ENCODE results near the gene RAB31.
"Not testable (repeated sequence)": the region's sequence is repeated elsewhere in the genome, so short reads cannot be mapped to it uniquely, and the experiment has no call there.

The RAB31 gene

DNA sequence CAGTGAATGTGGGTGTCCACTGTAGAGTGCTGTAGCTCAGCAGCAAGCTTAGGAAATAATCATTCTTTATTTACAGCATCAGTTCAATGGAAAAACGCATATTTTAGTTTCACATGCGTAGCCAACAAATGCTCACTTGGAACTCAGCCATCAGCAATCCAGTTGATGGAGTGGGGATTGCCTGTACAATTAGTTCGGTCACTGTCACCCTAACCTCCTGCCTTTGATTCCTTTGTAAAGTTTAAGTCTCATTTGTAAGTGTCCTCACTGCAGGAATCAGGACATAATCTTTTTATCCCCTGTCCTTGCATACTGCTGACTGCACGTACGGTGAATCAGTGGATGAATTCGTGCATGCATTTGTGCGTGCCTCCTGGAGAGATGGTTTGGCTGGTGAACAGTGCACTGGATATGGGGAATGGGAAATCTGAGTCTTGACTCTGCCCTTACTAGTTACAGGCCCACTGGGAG lies 55.9 kb downstream of the RAB31 start:
- no peak for DNase-seq

GRCh38 chr18:9765501-9765900 lies 57.4 kb downstream of the RAB31 start:
- no peak for DNase-seq

GRCh38 chr18:9766076-9766481 lies 58.0 kb downstream of the RAB31 start:
- peak; percentile 39 to 52 for DNase-seq

DNA sequence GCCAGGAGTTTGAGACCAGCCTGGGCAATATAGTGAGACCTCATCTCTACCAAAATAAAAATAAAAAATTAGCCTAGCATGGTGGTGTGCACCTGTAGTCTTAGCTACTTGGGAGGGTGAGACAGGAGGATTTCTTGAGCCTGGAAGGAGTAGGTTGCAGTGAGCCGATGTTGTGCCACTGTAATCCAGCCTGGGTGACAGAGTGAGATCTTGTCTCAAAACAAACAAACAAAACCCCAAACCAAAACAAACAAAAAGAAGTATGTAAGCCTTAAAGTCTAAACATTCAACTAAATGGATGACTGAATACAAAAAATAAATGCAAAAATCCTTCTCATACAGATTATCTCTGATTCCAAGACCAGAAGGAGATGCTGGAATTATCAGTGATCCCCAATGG lies 58.6 kb downstream of the RAB31 start:
- DNase-seq, result no peak

- not testable (repeated sequence) for DNase-seq
These were observed 60.1 kb downstream of the RAB31 start for GRCh38 chr18:9768071-9768691.

- not testable (repeated sequence) for DNase-seq
These were observed 62.0 kb downstream of the RAB31 start for GRCh38 chr18:9770111-9770510.

GRCh38 chr18:9771261-9771976 lies 63.3 kb downstream of the RAB31 start:
- peak; percentile 53 for DNase-seq

DNA sequence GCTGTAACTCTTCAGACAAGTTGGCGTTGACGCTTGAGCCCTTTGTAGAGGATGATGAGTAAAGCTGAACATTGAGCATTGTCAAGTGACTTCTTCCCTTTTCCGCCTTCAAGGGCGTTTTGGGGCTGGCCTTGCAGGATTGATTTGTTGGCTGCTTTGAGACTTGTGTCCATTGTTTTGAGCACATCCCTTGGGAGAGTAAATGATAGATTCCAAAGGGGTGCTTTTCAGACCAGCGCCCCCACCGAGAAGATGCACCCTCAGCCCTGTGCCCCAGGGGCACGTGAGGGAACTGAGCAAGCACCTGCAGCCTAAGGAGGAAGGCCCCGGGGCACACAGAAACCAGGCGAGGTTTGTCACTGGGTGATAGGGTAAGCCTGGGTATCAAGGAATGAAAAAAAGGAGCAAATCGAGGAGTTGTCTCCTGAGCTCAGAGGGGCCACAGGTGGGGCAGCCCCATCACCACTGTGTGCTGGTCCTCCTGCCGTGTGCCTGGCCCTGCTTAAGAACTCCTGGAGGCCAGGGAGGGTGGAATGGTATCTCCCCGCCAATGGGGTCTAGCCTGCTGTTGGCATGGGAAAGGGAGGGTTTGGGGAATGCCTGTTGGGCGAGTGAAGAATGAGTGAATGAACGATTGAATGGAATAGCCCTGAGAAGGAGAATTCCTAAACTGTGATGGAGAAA lies 64.0 kb downstream of the RAB31 start:
- no peak for DNase-seq

DNA sequence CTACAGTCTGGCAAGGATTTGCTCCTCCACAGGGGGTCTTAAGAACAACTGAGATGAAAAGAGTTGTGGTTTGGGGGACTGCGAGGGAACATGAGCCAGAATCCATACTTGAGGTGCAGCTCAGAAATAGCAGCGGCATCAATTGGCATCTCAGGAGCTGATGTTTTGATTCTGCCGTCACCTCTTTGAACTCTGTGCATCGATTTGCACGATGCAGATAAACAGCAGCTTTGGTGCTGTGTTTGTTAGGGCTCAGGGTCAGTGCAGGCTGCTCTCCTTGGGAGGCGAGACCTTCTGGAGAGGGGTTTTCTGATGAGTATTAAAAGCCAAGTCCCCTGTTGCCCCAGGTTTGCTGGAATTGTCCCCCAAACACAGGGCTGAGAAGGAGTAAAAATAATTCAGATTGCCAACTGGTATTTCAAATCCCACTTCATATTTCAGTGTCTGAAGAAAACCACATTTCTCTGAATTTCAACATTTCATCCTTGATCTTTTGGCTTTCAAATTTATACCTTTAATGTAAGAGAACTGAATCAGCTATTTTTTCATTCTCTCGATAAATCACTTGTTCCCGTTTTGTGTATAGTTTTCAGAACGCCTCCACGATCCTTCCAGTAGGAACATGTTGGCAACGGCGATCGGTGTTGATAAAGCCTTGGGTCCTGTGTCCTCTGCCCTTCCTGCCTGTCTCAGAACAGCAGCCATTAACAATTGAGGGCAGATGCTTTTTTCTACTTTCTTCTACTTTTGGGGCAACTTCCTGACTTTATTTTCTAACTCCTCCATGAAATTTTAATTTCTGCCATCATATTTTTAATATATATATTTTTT lies 65.0 kb downstream of the RAB31 start:
- no peak for DNase-seq

- DNase-seq, result no peak
These were observed 66.0 kb downstream of the RAB31 start for GRCh38 chr18:9774150-9774549.

DNA sequence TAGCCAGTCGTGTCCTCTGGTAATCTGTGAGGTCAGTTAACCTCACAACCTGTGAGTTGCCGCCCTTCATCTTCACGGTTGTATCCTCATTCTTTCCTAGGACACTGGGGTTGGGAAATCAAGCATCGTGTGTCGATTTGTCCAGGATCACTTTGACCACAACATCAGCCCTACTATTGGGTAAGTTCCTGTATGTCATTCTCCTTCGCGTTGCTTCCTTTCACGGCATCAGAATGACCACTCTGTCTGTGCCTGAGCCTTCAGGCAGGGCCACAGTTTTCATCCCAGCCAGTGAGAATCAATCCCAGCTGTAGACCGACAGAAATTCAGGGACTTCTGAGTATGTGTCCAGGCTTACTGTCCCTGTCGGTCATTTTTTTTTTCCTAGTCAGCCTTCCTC lies 67.1 kb downstream of the RAB31 start:
- peak; percentile 18 to 23 for DNase-seq

GRCh38 chr18:9779630-9780029 lies 71.5 kb downstream of the RAB31 start:
- DNase-seq, result no peak

DNA sequence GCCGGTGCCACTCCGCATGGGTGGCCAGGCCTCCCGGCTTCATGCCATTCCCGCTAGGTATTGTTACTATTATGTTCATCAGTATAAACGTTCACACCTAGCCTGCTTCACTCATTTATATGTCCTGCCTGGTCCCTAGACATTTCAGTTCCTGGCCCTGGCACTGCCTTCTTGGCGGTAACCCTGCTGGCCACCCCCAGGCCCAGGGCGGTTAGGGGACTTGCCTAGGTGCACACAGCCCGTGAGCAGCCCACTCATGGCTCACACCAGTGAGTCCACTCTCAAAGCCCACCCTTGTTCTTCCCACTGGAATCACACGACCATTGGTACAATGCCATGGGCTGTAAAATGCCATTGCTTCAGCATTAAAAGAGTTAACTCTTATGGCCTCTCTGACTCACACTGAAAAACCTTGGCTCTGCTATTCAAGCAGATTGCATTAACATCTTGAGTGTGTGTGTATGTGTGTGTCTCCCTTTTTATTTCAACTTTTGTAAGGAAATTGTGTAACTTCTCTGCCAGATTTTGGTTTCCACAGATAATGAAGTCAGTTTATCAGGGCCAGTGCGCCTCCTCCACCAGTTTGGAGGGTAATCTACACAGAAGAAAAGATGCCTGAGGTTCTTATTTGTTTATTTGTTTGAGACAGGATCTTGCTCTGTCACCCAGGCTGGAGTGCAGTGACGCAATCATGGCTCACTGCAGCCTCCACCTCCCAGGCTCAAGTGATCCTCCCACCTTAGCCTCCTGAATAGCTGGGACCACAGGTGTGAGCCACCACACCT lies 74.2 kb downstream of the RAB31 start:
- DNase-seq, result peak; percentile 89 to 96

GRCh38 chr18:9786631-9787030 lies 78.5 kb downstream of the RAB31 start:
- no peak for DNase-seq

- no peak for DNase-seq
These were observed 78.9 kb downstream of the RAB31 start for GRCh38 chr18:9787036-9787435.

DNA sequence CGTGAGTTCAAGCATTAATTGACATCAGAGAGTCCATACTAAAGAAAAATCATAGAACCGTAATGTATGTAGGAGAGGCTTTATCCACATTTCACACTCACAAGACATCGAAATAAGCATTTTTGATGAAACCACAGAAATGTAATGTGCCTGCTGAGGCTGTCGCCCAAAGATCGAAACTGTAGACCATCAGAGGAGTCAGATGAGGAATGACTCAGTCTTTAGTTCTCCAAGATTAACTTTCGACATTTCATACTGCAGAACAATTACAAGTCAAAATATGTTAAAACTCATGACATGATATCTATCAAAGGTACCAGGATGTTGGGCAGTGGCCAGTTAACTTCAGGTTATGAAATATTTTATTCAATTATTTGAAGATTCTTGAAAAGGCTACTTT lies 79.6 kb downstream of the RAB31 start:
- no peak for DNase-seq

DNA sequence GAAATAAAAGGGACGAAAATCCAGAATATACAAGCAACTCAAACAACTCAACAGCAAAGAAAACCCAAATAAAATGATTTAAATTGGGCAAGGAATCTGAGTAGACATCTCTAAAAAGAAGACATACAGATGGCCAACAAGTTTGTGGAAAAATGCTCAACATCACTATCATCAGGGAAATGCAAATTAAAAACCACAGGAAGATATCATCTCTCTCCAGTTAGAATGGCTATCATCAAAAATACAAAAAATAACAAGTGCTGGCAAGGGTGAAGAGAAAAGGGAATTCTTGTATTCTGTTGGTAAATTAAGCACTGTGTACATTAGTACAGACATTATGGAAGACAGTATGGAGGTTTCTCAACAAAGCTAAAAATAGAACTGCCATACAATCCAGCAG lies 80.0 kb downstream of the RAB31 start:
- no peak for DNase-seq

GRCh38 chr18:9788860-9789259 lies 80.8 kb downstream of the RAB31 start:
- no peak for DNase-seq

DNA sequence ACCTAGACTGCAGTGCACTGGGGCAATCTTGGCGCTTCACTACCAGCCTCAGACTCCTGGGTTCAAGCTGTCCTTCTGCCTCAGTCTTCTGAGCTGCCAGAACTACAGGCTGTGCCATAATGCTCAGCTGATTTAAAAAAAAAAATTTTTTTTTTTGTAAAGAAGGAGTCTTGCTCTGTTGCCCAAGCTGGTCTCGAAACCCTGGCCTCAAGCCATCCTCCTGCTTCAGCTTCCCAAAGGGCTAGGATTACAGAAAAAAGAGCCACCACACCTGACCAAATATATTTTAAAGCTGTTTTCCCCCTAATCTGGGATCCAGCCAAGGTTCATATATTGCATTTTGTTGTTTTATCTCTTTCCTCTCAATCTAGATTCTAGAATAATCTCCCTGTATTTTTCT lies 82.2 kb downstream of the RAB31 start:
- DNase-seq, result no peak

DNA sequence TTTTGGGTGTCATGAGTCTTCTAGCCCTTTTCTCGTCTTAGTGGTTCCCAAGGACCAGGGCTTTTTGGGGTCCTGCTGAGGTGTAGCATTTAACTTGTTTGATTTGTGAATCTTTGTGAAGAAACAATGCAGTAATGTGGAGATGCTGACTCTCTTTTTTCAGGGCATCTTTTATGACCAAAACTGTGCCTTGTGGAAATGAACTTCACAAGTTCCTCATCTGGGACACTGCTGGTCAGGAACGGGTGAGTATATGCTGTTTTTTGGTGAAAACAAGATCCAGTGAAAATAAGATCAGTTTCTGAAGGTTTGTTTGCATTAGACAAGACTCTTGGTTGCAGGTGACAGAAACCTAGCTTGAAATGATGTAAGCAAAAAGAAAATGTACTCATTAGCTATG lies 83.9 kb downstream of the RAB31 start:
- DNase-seq, result no peak

- peak; percentile 14 to 16 for DNase-seq
These were observed 84.6 kb downstream of the RAB31 start for GRCh38 chr18:9792565-9793245.

DNA sequence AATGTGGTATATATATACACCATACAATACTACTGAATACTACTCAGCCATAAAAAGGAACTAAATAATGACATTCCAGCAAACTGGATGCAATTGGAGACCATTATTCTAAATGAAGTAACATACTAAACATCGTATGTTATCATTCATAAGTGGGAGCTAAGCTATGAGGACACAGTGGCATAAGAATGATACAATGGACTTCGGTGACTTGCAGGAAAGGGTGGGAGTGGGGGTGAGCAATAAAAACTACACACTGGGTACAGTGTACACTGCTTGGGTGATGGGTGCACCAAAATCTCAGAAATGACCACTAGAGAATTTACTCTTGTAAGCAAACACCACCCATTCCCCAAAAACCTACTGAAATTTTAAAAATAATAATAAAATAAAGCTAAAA lies 87.9 kb downstream of the RAB31 start:
- no peak for DNase-seq

Measured in Kasumi-1 (cell line).